HG03045 (cell line): ENCODE measurements around the gene ELK4.

Source experiments
- ATAC-seq: cut with Tn5 transposase; IDR thresholded peaks from one replicate; pipeline ENCODE4 v1.9.1; 2021; ENCODE audit warnings: mild to moderate bottlenecking, moderate library complexity; ENCODE audit not compliant: unreplicated experiment

ELK4 gene

DNA sequence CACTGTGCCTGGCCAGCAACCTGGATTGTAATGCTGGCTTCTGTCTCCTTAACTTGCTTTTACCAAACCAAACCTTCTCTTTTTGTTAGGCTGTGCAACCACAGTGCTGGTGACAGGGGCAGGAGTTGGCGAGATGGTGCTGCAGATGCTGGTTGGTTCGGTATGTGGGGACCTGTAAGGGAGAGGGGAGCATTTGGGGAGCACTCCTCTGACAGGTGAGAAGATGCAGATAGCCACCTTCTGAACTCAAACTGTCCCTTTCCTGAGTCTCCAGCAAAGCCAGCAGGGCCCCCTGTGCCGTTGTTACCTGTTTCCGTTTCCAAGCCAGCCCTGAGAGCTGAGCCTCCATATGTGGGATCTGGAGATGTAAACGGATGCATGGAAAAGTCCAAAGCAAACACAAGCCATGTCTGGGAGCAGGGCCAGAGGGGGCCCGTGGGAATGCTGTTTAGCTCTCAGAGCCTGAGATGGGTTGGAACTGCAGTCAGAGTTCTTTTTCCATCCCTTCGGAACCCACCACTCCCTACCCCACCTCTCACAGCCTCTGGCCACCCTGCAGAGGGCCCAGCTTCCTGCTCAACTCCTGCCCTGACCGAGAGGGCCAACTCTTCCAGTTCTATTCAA is 34.0 kb downstream of the ELK4 start:
- ATAC-seq, result no peak

DNA sequence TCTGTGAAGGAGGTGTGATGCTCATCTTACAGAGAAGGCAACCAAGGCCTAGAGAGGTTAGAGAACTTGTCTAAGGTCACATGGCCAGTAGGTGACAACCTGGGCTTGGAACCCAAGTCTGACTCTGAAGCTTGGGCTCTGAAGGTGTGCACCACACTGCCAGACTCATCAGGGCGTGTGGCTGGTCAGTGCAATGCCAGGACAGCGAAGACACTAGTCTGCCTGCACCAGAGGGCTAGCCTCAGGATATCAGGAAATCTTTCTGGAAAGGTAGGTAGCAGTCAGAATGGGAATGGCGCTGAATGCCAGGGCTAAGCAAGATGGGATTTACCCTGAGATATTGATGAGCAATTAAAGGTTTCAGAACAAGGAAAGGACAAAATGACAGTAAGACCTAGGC is 34.9 kb downstream of the ELK4 start:
- ATAC-seq, result no peak

DNA sequence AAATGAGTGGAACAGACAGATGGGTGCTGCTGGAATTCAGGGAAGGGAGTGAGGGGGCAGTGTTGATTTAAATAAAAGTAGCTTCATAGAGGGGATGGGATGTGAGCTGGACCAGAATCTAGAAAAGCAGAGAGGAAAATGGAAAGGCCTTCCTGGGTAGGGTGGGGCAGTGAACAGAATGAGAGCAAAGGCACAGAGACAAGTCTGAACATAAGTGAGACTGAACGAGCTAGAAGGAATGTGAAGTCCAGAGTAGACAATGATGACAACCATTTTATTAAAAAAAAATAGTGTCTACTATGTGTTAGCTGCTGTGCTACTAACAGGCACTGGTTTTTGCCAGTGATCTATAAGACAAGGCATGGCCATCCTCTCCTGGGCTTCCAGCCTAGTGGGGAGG is 36.0 kb downstream of the ELK4 start:
- ATAC-seq, result no peak

DNA sequence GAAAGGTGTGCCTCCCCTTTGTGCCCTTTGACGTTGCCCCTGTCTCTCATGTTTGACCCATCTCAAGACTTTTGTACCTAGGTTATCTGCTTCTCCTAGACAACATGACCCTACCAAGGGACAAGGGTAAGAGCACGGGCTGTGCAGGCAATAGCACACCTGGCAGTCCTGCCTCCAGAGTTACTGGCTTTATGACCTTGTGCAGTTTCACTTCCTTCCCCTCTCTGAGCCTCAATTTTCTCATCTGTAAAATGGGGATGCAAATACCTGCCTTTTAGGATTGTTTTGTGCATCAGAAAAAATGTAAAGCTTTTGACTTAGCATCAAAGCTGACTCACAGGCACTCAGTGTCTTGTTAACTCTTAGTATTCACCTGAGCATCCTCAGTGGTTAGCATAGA is 36.4 kb downstream of the ELK4 start:
- no peak for ATAC-seq

DNA sequence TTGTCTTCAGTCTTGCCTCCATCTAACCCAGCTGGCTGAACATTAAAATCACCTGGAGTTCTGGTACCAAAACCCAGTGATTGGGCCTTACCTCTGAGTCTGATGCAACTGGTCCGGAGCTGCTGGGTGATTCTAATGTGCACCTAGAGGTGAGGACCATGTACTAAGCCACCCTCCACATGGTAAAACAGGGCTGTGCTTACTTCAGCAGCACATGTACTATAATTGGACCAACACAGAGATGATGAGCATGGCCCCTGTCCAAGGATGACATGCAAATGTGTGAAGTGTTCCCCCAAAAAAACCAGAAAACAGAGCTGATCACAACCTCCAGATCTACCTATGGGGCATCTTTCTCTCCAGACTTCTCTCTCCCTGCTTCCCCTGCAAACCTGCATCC is 37.0 kb downstream of the ELK4 start:
- ATAC-seq, result no peak

DNA sequence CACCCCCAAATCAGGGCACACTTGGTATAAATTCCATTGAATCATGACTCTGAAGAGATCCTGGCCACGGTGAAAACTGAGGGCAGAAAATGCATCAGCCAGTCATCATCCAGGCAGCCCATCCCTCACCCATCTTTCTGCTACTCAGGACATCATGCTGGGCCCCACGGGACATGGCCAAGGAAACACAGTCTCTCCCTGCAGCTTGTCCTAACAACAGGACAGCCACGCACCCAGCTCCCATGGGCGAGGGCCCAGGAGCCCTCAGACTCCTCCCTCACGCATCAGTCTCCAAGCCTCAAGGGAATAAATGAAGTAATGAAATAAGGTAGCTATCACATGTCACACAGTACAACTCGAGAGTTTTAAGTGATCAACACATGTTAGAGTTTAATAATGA is 37.8 kb downstream of the ELK4 start:
- no peak for ATAC-seq

DNA sequence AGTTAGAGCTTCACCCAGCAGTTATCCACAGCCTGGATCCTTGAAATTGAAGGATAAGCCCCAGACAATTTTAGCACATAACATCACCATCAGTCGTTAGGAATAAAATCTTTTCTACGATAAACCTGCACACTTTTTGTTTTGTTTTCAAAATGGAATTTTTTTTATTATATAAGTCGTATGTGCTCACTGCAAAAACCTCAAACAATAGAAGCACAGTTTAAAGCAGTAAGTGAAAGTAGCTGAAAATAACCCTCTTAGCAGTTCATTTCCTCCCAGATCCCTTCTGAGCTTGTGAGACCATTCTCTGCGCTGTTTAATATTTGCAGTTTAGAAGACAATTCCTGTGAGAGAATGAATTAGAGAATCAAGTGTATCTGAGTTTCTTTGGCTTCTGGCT is 38.3 kb downstream of the ELK4 start:
- ATAC-seq, result no peak

DNA sequence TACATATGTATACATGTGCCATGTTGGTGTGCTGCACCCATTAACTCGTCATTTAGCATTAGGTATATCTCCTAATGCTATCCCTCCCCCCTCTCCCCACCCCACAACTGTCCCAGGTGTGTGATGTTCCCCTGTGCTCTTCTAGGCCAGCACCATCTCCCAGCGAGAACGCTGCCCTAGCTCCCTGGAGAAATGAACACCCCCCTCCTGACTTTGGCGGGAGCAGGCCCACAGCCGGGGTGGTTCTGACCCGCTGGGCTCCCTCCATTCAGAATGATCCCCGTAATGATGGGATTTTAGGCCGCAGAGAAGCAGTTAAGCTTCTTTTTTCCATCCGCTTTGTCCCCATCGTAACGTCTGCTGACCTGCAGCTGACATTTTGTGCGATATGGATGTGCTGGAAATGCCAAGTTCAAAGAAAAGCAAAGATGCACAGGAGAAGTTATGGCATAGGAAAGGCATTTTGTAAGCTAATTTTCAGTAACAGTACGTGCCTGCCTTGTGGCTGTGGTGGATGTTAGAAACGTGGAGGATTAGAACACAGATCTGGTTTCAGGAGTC is 39.3 kb downstream of the ELK4 start:
- no peak for ATAC-seq

DNA sequence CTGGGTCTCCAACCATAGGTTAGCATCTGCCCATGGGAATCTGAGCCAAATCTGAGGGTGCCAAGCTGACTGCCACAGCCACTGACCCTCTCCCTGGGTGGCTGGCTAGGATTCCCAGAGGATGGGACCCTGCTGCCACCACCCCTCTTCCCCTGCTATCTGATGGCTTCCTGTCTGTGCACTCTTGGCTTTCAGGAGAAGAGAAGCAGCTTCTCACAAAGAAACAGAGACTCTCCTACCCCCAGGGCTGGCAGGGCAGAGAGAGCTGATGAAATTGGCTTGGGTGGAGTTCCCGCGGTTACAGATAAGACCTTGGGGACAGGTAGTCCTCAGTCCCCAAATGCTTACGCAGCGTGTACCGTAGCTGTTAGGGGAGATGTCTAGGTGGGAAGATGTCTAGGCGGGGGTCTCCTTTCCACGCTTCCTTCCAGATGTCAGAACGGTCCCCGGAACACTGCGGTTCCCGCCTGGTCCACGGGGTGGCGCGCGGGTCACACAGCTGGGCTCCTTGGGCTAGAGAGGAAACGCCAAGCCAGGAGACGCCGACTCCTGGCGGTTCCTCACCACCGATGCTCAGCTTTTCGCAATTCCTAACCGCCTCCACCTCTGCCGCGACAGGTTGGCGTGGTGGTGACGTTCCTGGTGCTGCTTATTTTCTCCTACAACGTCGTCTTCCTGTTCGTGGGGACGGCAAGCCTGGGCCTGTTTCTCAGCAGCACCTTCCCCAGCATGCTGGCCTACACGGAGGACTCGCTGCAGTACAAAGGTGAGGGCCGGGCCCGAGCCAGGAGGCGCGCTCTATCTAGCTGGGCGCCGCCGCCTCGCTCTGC is 40.1 kb downstream of the ELK4 start:
- ATAC-seq, result no peak

DNA sequence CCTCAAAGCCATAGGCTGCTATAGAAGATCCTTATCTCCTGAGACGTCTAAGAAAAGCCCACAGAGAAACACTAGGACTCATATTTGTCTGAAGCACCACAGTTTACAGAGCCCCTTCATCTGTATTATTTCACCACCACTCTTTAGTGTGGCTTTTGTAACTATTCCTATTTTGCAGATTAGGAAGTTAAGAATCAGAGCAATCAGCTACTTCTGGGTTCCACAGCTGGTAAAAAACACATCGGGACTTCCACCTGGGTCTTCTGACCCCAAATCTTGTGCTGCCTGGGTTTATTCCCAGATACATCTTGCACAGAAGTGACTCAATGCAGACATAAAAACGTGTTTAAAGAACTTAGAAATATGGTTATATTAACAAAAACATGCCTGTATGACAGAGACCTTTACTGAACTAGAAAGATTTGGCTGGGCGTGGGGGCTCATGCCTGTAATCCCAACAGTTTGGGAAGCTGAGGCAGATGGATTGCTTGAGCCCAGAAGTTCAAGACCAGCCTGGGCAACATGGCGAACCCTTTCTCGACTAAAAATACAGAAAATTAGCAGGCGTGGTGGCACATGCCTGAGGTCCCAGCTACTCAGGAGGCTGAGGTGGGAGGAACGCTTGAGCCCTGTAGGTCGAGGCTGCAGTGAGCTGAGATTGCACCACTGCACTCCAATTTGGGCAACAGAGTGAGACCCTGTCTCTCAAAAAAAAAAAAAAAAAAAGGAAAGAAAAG is 40.9 kb downstream of the ELK4 start:
- ATAC-seq, result no peak

DNA sequence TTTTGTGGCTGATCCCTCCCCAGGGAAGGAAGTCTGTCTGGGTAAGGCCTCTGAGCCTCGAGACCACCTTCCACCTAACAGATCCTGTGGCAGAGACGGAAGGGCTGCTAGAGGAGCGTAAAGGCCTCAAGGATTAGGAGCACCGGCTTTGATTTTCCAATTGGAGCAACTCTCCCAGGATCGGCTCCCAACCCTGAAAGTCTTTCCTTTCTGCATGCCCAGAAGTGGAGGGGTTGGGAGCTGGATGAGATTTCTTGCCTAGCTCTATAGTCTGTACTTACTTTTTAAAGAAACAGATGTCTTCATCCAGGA is 41.4 kb downstream of the ELK4 start:
- no peak for ATAC-seq

DNA sequence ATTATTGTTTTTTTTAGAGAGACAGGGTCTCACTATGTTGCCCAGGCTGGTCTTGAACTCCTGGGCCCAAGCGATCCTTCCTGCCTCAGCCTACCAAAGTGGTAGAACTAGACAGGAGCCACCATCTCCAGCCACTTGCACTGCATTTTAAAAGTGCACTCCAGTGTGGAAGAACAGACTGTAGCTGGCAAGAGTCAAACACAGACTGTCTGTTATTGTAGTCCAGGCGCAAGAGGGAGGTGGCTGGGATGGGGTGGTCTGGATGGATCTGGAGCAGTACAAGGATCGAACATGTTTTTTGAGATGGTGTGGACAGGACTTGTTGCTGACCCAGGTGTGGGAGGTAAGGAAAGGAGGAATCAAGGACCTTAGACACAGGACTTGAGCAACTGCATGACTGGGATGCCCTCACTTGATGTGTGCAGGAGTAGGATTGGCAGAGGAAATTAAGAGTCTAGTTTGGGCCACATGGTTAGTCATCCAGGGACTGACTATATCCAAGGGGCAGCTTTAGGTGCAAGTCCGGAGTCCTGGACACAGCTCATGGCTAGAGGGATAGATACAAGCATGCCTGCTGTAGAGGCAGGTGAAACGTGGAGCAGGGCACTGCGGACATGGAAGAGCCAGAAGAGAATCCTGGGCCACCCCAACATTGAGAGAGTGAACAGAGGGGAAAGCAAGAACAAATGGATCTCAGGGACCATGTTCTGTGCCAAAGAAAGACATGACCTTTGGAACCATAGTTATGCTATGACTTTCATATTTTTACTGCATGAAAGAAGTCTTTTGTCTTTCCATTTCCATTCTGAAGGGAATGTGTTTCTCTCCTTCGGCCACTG is 42.0 kb downstream of the ELK4 start:
- no peak for ATAC-seq

DNA sequence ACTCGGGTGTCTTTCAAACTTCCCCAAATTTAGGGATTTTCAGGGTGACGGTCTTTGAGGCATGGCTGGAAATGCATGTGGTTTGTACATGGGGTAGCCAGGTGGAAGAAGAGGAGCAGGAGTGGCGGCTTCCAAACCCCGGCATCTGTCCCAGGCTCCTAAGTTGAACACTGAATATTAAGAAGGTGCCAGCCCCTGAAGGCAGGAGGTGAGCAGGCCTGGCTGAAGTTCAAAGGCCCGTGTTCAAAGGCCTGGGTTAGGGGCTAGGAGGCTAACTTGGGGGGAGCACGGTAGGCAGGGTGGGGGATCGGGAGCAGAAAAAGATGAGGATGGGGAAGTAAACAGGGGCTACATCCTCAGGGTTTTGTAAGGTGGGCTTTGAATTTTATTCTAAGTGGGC is 42.8 kb downstream of the ELK4 start:
- ATAC-seq, result no peak

DNA sequence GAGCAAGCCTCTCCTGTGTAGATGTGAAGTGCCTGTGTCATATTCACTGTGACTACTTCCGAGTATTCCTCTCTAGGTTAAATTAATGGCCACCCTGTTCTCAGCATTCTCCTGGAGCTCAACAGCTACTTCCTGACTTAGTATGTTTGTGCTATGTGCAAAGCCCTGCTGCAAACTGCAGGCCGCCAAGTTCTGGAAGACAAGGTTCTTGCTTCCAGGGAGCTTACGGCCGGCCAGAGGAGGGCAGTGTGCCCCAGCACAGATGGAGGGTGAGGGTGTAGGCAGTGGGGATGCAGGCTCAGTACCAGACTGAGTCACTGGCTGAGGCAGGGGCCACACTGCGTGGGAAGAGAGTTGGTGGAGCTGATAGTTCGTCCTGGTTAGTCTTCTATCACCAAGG is 43.2 kb downstream of the ELK4 start:
- ATAC-seq, result no peak

DNA sequence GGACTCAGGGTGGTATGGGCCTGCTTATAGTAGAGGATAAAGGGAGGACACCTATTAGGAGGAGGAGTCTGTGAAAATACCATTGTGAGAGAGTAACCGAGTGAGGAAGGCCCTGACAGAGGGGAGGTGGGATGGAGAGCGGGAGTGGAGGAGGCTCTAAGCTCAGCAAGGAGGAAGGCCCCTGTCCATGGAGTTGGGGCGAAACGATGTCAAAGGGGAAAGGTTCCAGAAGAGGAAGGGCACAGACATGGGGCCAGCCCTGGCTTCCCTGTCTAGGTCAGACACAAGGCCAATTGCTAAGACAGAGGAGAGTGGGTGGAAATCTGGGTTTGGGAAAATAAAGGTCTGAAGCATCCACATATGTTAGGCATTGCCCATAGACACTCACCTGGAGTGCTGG is 44.2 kb downstream of the ELK4 start:
- no peak for ATAC-seq

DNA sequence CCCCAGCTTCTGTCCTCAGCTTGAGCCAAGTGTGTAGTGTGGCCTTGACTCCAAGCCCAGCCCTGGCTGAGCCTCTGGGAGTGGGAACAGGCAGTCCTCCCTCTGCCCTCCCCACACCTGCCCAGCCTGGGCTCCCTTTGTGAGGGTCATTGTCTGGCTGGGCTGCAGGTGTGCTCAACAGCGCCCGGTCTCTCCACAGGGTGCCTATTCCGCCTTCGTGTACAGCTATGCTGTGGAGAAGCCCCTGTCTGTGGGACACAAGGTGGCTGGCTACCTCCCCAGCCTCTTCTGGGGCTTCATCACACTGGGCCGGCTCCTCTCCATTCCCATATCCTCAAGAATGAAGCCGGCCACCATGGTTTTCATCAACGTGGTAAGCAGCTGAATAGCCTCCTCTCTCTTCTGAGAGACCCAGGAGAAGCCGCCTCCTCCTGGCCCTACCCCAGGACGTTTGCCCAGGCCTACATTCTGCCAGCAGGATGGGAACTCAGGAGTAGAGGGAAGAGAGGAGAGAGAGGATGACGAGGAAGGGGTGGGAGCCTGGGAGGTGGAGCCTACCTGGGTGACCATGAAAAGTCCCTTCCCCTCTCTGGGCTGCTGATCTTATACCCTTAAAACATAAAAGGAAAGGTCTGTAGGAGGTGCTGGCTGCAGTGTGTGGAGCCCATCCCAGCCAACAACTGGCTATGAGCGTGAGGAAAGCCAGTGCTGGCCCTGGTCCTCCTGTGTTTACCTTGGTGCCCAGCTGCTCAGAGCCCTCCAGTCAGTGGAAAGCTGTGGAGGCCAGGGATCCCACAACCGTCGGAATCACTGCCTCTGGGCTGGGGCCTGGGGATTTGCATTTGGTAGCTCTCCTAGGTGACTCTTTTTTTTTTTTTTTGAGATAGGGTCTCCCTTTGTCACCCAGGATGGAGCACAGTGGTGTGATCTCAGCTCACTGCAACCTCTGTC is 45.7 kb downstream of the ELK4 start:
- ATAC-seq, result no peak

DNA sequence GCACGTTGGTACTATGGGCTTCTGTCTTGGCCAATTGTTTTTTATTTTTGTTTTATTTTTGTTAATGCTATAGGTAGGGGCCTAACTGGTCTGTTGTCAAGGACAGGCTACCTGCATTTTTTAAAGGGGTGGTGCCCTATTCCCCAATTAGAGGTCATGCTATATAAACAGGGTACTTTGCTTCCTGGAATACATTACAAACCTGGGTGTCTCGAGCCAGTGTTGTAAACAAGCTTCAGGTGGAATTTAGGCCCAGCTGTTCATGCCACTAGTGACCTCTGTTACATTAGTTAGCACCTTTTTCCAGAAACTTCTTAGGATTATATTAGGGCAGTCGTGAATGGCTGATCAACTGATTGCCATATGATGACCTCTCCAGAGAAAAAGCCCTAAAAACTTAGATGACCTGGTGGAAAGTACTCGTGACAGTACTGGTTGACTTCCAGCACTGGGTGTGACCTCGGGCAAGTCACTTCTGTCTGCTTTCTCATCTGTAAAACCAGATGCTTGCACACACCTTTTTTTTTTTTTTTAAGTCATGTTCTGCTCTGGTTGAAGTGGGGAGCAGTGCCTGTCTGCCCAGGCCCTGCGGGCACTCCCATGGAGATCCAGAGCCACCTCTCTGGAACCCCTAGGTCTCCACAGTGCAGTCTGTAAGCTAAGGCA is 46.5 kb downstream of the ELK4 start:
- no peak for ATAC-seq

DNA sequence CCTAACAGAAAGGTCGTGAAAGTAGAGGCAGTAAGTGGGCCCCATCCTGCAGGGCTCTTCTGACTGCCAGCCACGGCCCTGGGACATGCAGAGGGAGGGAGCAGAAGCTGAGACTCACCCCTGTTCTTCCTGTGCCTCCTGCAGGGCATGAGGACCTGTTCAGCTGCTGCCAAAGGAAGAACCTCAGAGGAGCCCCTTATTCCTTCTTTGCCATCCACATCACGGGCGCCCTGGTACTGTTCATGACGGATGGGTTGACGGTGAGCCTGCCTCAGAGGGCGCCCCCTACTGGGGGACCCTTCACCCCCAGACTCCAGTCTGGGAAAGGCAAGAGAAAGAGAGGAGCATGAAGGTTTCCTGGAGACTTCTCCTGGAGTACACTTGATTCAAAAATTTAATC is 47.1 kb downstream of the ELK4 start:
- ATAC-seq, result no peak

DNA sequence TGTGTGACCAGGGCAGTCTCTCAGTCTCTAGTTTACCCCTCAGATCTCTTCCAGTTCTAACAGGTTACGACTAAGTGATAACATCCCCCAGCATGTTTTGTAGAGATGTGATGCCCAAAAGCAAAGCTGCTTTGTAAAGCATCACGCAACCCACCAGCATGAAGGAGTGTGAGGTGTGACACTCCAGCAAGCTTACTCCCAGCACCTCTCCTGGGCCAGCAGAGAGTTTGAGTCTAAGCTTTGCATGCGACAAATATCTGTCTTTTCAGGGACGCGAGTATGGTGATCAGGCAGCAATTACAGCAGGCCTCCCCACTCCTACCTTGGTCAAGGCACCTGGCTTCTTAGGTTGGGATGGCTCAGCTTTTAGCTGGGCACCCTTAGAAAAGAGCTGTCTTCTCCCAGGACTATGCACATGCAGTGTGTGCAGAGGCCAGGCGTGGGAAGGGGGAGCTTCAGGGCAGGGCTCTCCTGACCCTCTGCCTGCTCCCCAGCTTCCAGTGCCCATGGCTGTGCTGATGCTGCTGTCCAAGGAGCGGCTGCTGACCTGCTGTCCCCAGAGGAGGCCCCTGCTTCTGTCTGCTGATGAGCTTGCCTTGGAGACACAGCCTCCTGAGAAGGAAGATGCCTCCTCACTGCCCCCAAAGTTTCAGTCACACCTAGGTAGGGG is 48.2 kb downstream of the ELK4 start:
- no peak for ATAC-seq
